IPS-NIHi7 (cell line): Measurements from ENCODE around the gene DNTT.
"Not testable (repeated sequence)": the region's sequence is repeated elsewhere in the genome, so short reads cannot be mapped to it uniquely, and the experiment has no call there.

Source experiments
- DNase-seq: peaks from one replicate; pipeline ENCODE4 v3.0.0; 2012; ENCODE audit warnings: mixed read lengths; ENCODE audit errors: extremely low spot score

Gene DNTT

DNA sequence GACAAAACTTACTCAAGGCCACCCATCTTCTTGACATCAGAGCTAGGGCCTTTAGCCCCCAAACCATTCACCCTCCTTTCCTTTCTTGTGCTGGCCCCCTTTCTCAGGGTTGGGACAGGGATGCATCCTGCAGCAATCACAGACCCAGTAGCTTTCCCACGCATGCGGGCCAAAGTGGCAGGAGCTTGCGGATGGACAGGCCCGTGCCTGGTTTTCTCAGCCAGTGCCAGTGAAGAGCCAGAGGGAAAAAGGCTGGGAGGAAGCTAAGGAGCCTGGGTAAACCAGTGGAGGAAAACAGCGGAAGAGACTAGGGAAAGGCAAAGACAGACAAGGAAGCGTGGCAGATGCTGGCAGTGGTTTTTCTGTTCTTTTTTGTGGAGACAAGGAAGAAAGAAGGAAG lies 27.8 kb upstream of the DNTT start:
- no peak for DNase-seq

GRCh38 chr10:96276831-96277230 lies 27.4 kb upstream of the DNTT start:
- DNase-seq: no peak

GRCh38 chr10:96279191-96279641 lies 25.0 kb upstream of the DNTT start:
- no peak for DNase-seq

DNA sequence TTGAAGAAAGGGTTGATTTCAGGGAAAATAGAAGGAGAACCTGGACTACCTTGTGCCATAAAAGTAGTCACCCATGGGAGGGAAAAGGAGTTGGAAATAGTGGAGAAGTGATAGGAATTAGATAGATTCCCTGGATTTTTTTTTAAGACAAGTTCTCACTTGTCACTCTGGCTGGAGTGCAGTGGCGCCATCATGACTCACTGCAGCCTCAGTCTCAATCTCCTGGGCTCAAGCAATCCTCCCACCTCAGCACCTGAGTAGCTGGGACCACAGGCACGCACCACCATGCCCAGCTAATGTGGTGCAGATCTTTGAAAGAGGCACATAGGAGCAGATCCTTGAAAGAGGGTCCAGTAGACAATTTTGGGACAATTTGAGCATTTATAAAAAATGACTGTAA lies 23.4 kb upstream of the DNTT start:
- no peak for DNase-seq

GRCh38 chr10:96281444-96282029 lies 22.7 kb upstream of the DNTT start:
- no peak for DNase-seq

GRCh38 chr10:96283351-96283750 lies 20.9 kb upstream of the DNTT start:
- no peak for DNase-seq

GRCh38 chr10:96283756-96284155 lies 20.5 kb upstream of the DNTT start:
- DNase-seq: no peak

DNA sequence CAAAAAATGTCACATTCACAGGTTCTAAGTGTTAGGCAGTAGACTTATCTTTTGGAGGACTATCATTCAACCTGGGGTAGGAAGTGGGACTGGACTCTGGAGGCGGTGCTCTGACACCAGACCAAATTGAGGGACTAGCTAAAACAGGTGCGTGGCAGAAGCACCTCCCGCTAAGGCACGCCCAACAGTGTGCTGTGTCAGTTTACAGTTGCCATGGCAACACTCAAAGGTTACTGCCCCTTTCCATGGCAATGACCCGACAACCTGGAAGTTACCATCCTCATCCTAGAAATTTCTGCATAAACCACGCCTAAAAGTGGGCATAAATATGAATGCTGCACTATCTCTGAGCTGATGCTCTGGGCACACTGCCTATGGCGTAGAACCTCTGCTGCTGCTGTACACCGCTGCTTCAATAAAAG lies 18.9 kb upstream of the DNTT start:
- DNase-seq: peak; percentile 62

- no peak for DNase-seq
Measured at GRCh38 chr10:96287392-96288105, 16.7 kb upstream of the DNTT start.

GRCh38 chr10:96288151-96288621 lies 16.0 kb upstream of the DNTT start:
- no peak for DNase-seq

DNA sequence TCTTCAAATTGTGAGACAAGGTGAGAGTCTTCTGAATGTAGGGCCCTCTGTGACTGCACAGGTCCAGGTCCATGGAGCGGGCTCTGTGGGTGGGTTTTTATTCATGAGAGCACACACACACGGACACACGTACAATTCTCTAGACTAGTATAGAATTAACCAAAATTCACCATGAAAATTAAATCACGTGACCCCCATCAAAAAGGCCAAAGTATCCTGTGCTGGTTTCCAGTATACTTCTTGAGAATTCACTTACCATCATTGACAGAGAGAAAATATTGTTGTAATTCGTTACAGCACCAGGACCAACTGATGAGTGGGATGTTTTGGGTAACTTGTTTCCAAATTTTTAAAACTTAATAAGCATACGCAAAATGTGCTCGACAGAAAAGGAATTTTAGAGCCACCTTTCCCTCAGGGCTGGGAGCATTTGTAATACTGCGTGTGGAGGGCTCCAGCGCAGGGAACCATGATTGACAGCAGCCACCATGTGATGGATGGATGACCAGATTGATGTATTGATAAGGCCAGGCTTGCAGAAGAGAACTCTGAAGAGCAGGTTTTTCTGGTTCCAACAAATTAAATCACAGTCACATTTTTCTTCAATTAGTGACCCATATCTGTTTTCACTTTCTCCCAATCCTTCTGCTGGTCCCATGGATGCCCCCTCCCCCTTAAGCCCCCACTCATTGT lies 14.9 kb upstream of the DNTT start:
- DNase-seq: no peak

DNA sequence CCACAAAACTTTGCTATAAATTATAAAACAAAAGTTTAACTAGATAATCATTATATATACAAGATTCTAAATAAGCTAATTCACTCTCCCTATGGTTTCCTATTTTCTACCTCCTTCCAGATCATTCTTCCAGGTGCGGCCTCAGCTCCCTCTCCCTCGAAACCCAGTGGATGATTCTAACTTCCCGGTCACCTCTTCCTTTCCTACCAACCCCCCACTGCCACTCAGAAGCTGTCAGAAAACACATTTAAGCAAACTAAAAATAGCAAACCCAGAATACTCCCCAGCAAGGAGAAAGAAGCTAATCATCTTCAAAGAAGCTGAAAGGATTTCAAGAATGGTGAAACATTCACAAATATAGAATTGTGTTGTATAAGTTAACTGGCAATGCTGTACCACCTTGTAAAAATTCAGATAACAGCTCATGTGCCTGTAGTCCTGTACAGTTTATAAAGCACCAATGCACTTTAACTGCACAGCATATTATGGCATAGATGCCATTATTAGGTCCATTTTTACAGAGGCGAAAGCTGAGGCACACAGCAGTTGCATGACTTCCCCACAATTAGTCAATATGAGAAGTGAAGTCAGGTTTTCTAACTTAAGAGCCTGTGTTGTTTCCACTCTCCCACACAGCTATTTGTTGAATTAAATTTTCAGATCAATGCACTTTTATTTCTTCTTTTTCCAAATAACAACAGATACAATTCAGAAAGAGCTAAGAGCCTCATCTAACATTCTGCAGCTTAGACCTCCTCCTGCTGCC lies 13.7 kb upstream of the DNTT start:
- no peak for DNase-seq

- peak; percentile 57 for DNase-seq
Measured at GRCh38 chr10:96292971-96293920, 11.0 kb upstream of the DNTT start.

DNA sequence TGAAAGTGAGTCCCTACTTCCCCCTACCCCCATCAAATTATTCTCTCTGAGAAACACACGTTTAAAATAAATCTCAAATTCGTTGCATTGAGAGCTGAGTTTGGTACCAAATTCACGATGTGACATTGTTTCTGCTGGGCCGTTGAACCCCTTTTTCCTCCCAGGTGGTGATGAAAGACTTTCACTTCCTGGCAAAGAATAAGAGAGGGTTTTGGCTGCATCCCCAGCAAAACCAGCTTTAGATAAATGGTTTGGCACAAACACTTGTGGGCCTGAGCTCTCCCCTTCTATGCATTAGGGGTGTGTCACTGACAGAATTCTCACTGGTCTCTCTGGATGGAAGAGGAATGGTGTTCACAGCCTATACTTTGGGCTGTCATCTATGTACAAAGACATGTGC lies 8.8 kb upstream of the DNTT start:
- no peak for DNase-seq

DNA sequence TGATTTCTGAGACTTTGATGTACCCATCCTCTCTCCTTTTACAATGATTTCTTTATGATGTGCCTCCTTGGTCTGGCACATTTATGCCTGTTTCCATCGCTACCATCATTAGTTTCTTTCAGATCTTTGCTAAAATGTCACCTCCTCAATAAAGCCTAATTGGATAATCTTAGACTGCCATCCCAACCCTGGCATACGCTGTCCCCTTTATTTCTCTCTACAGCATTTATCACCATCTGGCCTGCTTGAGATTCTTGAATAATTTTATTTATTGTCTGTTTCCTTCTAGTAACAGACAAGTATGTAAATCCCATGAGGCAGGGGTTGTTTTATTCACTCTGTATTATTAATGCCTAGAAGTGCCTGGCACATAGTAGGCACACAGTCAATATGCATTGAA lies 6.7 kb upstream of the DNTT start:
- DNase-seq: no peak

DNA sequence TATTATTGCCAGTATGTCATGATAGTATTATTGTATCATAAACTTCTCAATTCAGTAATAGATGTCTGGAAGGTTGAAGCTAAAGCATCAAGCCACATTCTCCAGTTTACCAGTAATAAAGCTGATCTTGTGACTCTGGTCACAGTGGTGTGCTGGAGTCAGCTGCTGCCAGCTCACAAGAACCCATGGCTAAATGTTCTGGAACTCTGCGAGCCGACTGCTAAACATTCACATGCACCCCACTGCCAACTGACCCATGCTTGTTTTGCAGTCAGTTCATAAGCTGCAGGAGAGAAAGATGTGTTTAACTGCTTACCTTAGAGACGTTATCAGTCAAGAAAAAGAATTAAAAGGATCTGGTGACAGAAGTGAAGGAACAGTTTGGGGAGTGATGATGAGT lies 5.9 kb upstream of the DNTT start:
- no peak for DNase-seq

DNA sequence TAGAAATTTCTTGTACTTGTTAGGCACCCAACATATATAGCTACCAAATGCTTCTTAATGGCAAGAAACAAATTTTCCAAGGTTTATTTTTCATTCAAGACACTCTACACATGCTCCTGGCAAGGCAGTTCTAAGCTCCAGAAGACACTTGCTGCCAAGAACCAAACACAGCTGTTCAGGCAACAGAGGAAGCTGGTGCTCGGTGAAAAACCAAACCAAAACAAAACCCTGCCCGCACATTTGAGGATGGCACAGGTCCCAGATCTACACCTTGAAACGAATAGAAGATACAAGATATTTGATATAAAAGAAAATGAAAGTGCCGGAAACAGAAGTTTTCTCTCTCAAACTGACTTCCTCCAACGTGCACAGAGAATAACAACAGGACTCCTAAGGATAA lies 4.9 kb upstream of the DNTT start:
- DNase-seq: no peak

DNA sequence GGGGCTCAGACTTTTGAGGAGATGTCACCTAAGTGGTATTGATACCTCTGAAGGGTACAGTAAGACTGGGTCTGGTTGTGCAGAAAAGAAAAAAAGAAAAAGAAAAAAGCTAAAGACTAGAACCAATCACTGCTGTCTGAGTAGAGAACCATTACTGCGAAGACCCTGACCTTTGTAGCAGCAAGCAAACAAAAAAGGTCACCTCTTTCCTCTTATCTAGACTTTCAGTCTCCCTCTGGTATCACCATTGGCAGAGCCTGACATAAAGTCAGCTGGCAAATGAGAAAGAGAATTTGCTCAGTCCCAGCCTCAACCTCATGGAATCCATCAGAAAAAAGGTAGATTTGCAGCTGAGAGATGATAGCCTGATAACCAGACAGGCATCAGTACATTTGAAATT lies 2.6 kb upstream of the DNTT start:
- no peak for DNase-seq

DNA sequence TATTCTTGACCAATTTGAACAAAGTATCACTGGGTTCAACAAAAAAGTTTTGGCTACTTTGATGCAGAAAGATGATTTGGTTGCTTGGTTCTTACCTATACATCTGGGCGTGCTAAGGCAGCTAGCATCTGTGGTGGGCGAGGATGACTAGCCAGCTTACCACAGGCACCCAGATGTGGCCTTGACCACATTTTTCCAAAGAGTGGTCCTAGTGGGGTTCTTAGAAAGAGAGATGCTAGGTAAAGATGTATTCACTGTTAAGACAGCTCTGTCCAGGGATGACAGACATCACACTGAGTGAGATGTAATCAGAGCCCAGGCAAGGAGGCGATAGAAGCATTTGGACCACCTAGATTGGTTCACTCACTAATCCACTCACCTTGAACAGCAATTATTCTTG lies 785 bp downstream of the DNTT start:
- no peak for DNase-seq

DNA sequence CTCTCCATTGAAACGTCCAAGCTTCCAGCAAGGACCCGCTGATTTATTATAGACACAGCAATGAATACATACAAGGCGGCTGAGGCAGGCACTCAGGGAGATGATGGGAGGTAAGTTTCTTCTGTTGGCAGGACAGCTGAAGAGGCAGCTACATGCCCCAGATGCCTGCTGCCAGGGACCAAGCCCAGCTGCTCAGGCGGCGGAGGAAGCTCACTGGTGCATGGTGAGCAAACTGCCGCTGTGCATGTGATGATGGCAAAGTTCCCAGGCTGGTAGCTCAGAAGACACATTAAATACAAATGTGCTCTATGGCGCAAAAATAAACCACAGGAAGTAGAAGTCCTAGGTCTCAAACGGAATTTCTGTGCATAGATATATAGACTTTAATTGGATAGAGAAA lies 2.3 kb downstream of the DNTT start:
- DNase-seq: no peak

DNA sequence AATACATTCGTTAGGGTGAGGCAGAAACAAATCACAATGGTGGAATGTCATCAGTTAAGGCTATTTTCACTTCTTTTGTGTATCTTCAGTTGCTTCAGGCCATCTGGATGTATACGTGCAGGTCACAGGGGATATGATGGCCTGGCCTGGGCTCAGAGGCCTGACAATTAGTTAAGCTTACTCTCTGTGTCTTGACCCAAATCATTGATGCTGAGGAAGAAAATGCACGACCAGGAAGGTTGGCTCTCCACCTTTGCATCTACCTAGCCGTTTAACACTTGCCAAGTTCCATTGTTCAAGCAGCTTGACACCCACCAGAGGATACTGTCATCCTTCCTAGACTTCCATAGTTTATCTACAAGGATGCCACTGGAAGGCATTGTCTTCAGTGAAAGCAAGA lies 4.6 kb downstream of the DNTT start:
- DNase-seq: not testable (repeated sequence)
